Large intestine (tissue), 3 donors: ENCODE data around the gene C22orf23. TPM values are rescaled to one million over a fixed set of nuclear protein-coding genes. Genes with fewer than 3 reads are reported as not detected.

ENCODE experiments used
- DNase-seq, 2 donors: peaks; one replicate each; pipeline versions ENCODE4 v3.0.0 to v3.0.0-alpha.2; 2013
- H3K27ac ChIP-seq: one replicate; pipeline ENCODE4 v1.5.1; 2013; ENCODE audit warnings: low read length
- H3K27me3 ChIP-seq: 2 replicates; pipeline ENCODE4 v1.6.1; 2013; ENCODE audit warnings: low read length; ENCODE audit not compliant: control insufficient read depth, insufficient read depth
- H3K36me3 ChIP-seq: 2 replicates; pipeline ENCODE4 v1.6.1; 2013; ENCODE audit warnings: low read length; ENCODE audit not compliant: control insufficient read depth, insufficient read depth
- H3K4me1 ChIP-seq: one replicate; pipeline ENCODE4 v1.6.1; 2013; ENCODE audit warnings: low read length; ENCODE audit not compliant: control insufficient read depth, insufficient read depth
- H3K4me3 ChIP-seq: one replicate; pipeline ENCODE4 v1.5.1; 2013; ENCODE audit warnings: low read length
- H3K9me3 ChIP-seq: one replicate; pipeline ENCODE4 v1.6.1; 2013; ENCODE audit warnings: mild to moderate bottlenecking, low read depth, low read length, moderate library complexity; ENCODE audit not compliant: control insufficient read depth
- WGBS: methylation state at CpG from one replicate; pipeline ENCODE4 v1.1.5; 2013; ENCODE audit warnings: low lambda C conversion rate; ENCODE audit not compliant: insufficient coverage; 5-methylcytosine and 5-hydroxymethylcytosine counted together
- polyA plus RNA-seq: library from polyadenylated mRNA; unstranded; fragments of 120-200 nt; gene quantifications from one replicate; pipeline ENCODE4 v1.2.1, GENCODE V29; 2013

The C22orf23 gene
- polyA plus RNA-seq, 1 donor: 0.73 TPM

- Histone ChIP-seq H3K27ac (no peak overlapping the region), H3K4me1 (no peaks in the 10 kb centered on the region), H3K27me3 (no peaks in the 10 kb centered on the region), H3K9me3 (no peaks in the 10 kb centered on the region), H3K4me3 (no peak overlapping the region), H3K36me3 (peaks cover 74% of the 10 kb centered on the region)
- no CpG with 5 or more reads among the region's 15 CpGs for WGBS
- DNase-seq: no peak
These were observed 27.6 kb downstream of the C22orf23 start for GRCh38 chr22:37925767-37926166.

- DNase-seq: no peak
- peaks cover 71% of the 10 kb centered on the region for H3K36me3 ChIP-seq
- no peaks in the 10 kb centered on the region for H3K4me1 ChIP-seq
- no peaks in the 10 kb centered on the region for H3K9me3 ChIP-seq
- no CpG with 5 or more reads among the region's 3 CpGs for WGBS
- no peak overlapping the region for H3K27ac ChIP-seq
- H3K27me3 ChIP-seq: no peaks in the 10 kb centered on the region
- H3K4me3 ChIP-seq: no peak overlapping the region
These were observed 28.1 kb downstream of the C22orf23 start for GRCh38 chr22:37925330-37925729.

DNA sequence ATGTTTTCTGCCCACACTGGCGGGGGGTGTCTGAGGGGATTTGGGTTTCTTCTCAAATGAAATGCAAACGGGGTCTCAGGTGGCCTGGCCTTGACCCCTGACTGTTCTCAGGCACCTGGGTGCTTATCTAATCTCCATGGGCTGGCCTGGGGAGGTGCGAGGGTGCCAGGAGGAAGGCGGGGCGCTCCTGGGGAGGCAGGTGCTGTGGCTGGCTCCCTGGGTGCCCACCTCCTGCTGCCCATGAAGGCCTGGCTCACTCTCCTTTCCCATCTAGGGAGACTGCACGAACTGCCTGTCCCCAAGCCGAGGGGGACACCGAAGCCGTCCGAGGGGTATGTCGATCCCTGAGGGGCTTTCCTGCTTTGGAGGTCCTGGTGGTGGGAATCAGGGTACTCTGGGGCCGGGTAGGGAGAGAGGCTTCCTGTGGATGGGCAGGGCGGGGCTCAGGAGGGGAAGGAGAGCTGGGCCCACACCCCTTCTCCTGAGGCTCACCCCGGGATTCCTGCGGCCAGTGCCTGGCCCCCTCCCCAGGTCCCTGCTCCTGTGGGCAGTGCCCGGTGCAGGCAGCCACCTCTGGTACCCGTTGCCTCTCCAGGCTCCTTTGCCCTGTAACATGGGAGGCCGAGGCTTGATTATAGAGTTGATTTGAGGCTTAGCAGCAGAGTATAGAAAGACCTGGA is 28.9 kb downstream of the C22orf23 start:
- no CpG with 5 or more reads among the region's 18 CpGs for WGBS
- Histone ChIP-seq H3K27ac (no peak overlapping the region), H3K4me1 (no peaks in the 10 kb centered on the region), H3K27me3 (no peaks in the 10 kb centered on the region), H3K4me3 (no peak overlapping the region), H3K9me3 (no peaks in the 10 kb centered on the region), H3K36me3 (peaks cover 70% of the 10 kb centered on the region)
- no peak for DNase-seq

DNA sequence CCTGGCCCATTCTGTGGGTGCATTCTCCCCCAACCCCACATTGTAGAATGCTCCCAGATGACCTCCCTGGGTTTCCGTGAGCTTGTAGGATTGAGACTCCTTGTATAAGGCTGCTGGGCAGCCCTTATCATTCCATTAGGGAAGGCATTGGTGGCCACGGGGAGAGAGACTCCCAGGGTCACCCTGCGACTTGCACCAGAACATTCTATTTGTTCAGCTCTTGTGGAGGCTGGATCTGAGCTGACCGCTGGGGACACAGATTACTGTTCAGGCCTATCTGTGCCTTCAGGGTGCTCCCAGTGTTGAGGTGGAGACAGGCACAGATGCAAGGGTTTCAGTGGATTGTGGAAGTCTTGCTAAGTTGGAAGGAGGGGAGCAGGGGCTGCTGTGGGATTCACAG is 29.5 kb downstream of the C22orf23 start:
- DNase-seq: no peak
- H3K4me3 ChIP-seq: no peak overlapping the region
- H3K36me3 ChIP-seq: peaks cover 68% of the 10 kb centered on the region
- no CpG with 5 or more reads among the region's 4 CpGs for WGBS
- no peaks in the 10 kb centered on the region for H3K27me3 ChIP-seq
- H3K9me3 ChIP-seq: no peaks in the 10 kb centered on the region
- H3K4me1 ChIP-seq: peaks cover under 1% of the 10 kb centered on the region
- H3K27ac ChIP-seq: no peak overlapping the region

GRCh38 chr22:37922191-37922590 is 31.2 kb downstream of the C22orf23 start:
- Histone ChIP-seq H3K27me3 (no peaks in the 10 kb centered on the region), H3K4me1 (peaks cover 14% of the 10 kb centered on the region), H3K9me3 (no peaks in the 10 kb centered on the region), H3K27ac (no peak overlapping the region), H3K4me3 (no peak overlapping the region), H3K36me3 (peaks cover 73% of the 10 kb centered on the region)
- no peak for DNase-seq
- WGBS: no CpG with 5 or more reads among the region's 11 CpGs

GRCh38 chr22:37920126-37920525 is 33.3 kb downstream of the C22orf23 start:
- Histone ChIP-seq H3K9me3 (no peaks in the 10 kb centered on the region), H3K4me3 (no peak overlapping the region), H3K27me3 (no peaks in the 10 kb centered on the region), H3K4me1 (peaks cover 14% of the 10 kb centered on the region), H3K36me3 (peaks cover 63% of the 10 kb centered on the region), H3K27ac (no peak overlapping the region)
- DNase-seq: no peak
- WGBS: no CpG with 5 or more reads among the region's 5 CpGs

DNA sequence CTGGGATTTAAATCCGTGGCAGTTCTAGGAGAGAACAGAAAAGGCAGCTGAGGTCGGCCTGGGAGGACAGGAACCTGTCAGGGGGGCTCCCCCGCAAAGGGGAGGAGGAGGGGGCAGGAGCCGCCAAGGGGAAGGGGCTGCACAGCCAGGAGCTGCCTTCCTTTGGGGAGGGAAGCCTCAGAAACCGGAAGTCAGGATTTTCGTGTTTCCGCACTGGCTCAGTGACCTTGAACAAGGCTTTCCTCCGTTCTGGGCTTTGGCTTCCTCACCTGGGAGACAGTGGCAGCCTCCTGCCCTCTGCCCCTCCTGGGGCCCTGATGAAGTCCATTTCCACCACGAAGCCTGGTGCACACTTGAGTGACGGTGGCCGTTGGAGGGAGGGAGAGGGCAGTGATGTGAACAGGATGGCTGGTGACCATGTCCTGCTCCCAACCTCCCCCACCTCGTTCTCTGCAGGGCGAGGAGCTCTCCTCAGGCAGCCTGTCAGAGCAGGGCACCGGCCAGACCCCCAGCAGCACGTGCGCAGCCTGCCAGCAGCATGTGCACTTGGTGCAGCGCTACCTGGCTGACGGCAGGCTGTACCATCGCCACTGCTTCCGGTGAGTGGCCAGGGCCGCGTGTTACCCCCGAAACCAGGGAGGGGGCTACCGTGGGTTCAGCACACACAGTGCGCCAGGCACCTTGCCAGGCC is 34.7 kb downstream of the C22orf23 start:
- H3K27ac ChIP-seq: no peak overlapping the region
- H3K4me1 ChIP-seq: peaks cover 14% of the 10 kb centered on the region
- H3K36me3 ChIP-seq: peaks cover 52% of the 10 kb centered on the region
- H3K9me3 ChIP-seq: no peaks in the 10 kb centered on the region
- no CpG with 5 or more reads among the region's 25 CpGs for WGBS
- DNase-seq: no peak
- no peak overlapping the region for H3K4me3 ChIP-seq
- H3K27me3 ChIP-seq: no peaks in the 10 kb centered on the region

GRCh38 chr22:37917874-37918548 is 35.4 kb downstream of the C22orf23 start:
- Histone ChIP-seq H3K4me3 (no peak overlapping the region), H3K36me3 (peaks cover 55% of the 10 kb centered on the region), H3K27ac (no peak overlapping the region), H3K27me3 (no peaks in the 10 kb centered on the region), H3K4me1 (peaks cover 14% of the 10 kb centered on the region), H3K9me3 (no peaks in the 10 kb centered on the region)
- peak; percentile 48 to 61 for DNase-seq
- WGBS: 80% methylated on average over 1 of the region's 4 CpGs

DNA sequence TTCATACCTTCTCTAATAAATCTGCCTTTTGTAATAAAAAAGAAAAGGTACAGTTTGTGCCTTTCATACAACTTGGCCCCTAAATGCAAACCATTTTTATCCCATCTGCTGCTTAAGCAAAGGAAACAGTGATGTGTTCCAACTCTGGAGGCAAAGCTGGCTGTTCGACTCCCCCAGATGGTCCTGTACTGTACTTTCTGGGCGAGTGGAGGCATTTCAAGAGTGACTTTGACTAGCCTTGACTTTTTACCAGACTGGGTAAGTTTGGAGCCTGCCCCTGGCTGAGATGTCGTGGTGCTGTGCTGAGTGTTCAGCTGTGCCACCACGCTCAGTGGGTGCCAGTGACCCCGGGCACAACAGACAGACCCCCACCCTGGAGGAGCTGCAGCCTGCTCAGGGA is 37.1 kb downstream of the C22orf23 start:
- peaks cover 54% of the 10 kb centered on the region for H3K36me3 ChIP-seq
- H3K9me3 ChIP-seq: no peaks in the 10 kb centered on the region
- no peak overlapping the region for H3K4me3 ChIP-seq
- no peak for DNase-seq
- no peaks in the 10 kb centered on the region for H3K27me3 ChIP-seq
- H3K27ac ChIP-seq: no peak overlapping the region
- WGBS: no CpG with 5 or more reads among the region's 5 CpGs
- peaks cover 14% of the 10 kb centered on the region for H3K4me1 ChIP-seq

DNA sequence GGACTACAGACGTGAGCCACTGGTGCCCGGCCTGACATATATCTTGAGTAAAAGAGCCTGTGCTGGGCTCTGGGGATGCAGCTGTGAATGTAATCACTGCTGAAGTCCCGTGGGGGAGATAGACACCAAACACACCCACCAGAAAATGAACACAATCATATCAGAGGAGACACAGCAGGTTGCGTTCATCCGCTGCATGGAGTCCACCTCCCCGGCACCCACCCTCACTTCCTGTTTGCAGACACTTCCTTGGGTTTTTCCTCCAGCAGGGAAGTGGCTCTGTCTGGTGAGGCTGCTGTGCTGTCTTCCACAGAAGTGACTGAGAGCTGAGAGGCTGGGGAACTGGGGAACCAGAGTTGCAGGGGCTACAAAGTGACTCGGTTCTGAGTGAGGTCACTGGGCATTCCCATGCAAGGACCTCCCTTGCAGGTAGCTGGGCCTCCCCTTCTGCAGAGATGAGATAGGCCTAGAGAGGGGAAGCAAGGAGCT is 40.1 kb downstream of the C22orf23 start:
- H3K36me3 ChIP-seq: peaks cover 36% of the 10 kb centered on the region
- no peak overlapping the region for H3K27ac ChIP-seq
- no peaks in the 10 kb centered on the region for H3K9me3 ChIP-seq
- peaks cover 7% of the 10 kb centered on the region for H3K4me1 ChIP-seq
- H3K4me3 ChIP-seq: no peak overlapping the region
- DNase-seq: no peak
- H3K27me3 ChIP-seq: no peaks in the 10 kb centered on the region
- no CpG with 5 or more reads among the region's 7 CpGs for WGBS
